Adrenal gland (tissue), 12 donors: Measurements from ENCODE around the gene AMHR2. TPM values are rescaled to one million over a fixed set of nuclear protein-coding genes. Genes with fewer than 3 reads are reported as not detected.

Experiments used
- DNase-seq, 7 donors: peaks; one replicate each; pipeline ENCODE4 v3.0.0-alpha.2; 2019 to 2020
- H3K27ac ChIP-seq, 5 donors: fragments of 200-600 bp; sonication (generic) in 4 of 5; 1 replicate in 3 of 5; 2 replicates in 2 of 5; pipeline versions ENCODE4 v1.5.1 to v1.8.0; 2016 to 2020; ENCODE audit warnings: mild to moderate bottlenecking in 1 of 5
- H3K27me3 ChIP-seq: fragments of 200-600 bp; 2 replicates; pipeline ENCODE4 v1.8.0; 2021
- H3K36me3 ChIP-seq, 2 donors: fragments of 200-600 bp; replicated peaks in 1 of 2; 1 replicate in 1 of 2; 2 replicates in 1 of 2; pipeline versions ENCODE4 v1.5.1 to v1.8.0; 2018 to 2022
- H3K4me1 ChIP-seq, 2 donors: fragments of 200-600 bp; replicated peaks in 1 of 2; 1 replicate in 1 of 2; 2 replicates in 1 of 2; pipeline versions ENCODE4 v1.5.1 to v1.8.0; 2018 to 2021
- H3K4me3 ChIP-seq, 4 donors: fragments of 200-600 bp; sonication (generic) in 3 of 4; one replicate each; pipeline ENCODE4 v1.5.1; 2016 to 2018
- H3K9me3 ChIP-seq, 3 donors: fragments of 200-600 bp; sonication (generic) in 1 of 3; replicated peaks in 1 of 3; 1 replicate in 2 of 3; 2 replicates in 1 of 3; pipeline versions ENCODE4 v1.5.1 to v1.8.0; 2016 to 2021
- CTCF ChIP-seq, 6 experiments: fragments of 450-650 bp in 4 of 6; fragments of 200-600 bp in 2 of 6; sonication (generic) in 1 of 6; IDR thresholded peaks; 1 replicate in 5 of 6; 2 replicates in 1 of 6; pipeline versions ENCODE4 v1.5.1 to v1.8.0; 2016 to 2021; ENCODE audit warnings: antibody characterized with exemption in 6 of 6, mild to moderate bottlenecking in 2 of 6, moderate library complexity in 1 of 6
- POLR2A ChIP-seq, 2 donors: fragments of 450-650 bp; IDR thresholded peaks; one replicate each; pipeline ENCODE4 v1.6.1; 2017; ENCODE audit warnings: antibody characterized with exemption in 2 of 2, mild to moderate bottlenecking in 2 of 2, moderate library complexity in 1 of 2
- WGBS, 4 donors: extraction: QIAGEN DNeasy Blood & Tissue Kit in 2 of 4; methylation state at CpG; one replicate each; pipeline versions ENCODE4 v1.1.5 to v1.1.7; 2013 to 2017; 5-methylcytosine and 5-hydroxymethylcytosine counted together
- intact Hi-C, 2 donors: fragments of 100-400 bp; cut with DNase I; formaldehyde crosslinking; loops; one replicate each; pipeline versions ENCODE4 v1.14.1 to v1.15.0; 2022 to 2023
- polyA plus RNA-seq, 3 donors: library from polyadenylated mRNA; stranded (reverse); fragments of 200-250 nt in 2 of 3; fragments of 350-450 nt in 1 of 3; fragmentation: Illumina TruSeq in 1 of 3; extraction: RNeasy Lipid Tissue Mini Kit (QIAGEN cat#74804) in 1 of 3; gene quantifications; one replicate each; pipeline ENCODE4 v1.2.3, GENCODE V29; 2013 to 2014
- total RNA-seq, 9 donors: library from RNA; depleted of rRNA in 4 of 9; stranded (reverse); fragments of >200 nt in 4 of 9; fragments of 120-200 nt in 1 of 9; fragmentation: NEBNext Ultra II Directional in 1 of 9; extraction: Animal tissue kit (Norgen Biotek cat#: 25700) in 1 of 9; gene quantifications; one replicate each; pipeline versions ENCODE4 v1.1.0 to v1.2.4, GENCODE V29; 2013 to 2023
- donor health status: healthy with polysubstance abuse.
- donor health status: Bipolar disorder and iron deficiency.
- donor health status: DM: yes; HTN: yes; CAD: no.
- donor health status: DM: no; HTN: no; CAD: no.
- donor health status: DM: no; HTN: no; CAD: no.
- donor health status: DM: yes; HTN: yes; CAD: no.

AMHR2 gene
- total and polyA plus RNA-seq, 12 donors: 19.8 to 106 (median 68.3) TPM

GRCh38 chr12:53453953-53454640 lies 30.4 kb downstream of the AMHR2 start:
- peak overlapping the region in 1 of 4 donors; percentile 92 for H3K4me3 ChIP-seq
- TF ChIP-seq CTCF (IDR thresholded peaks at IDR 0.05): no peak
- TF ChIP-seq POLR2A (IDR thresholded peaks at IDR 0.05): no peak
- no peaks in the 10 kb centered on the region for H3K9me3 ChIP-seq
- H3K27me3 ChIP-seq: no peaks in the 10 kb centered on the region
- DNase-seq: no peak
- WGBS, 4 donors: 18 to 23% (median 20%) methylated on average over 6 of the region's 6 CpGs
- peaks cover 0 to 52% of the 10 kb centered on the region in 2 donors for H3K36me3 ChIP-seq
- peaks cover 11 to 28% of the 10 kb centered on the region in 2 donors for H3K4me1 ChIP-seq
- intact Hi-C loops: loop anchor here in 1 of 2 donors (5.0 kb wide), 1 partner anchor 48 kb away; the partner anchor contains the start of gene TARBP2
- peak overlapping the region in 2 of 5 donors; percentile 68 to 95 for H3K27ac ChIP-seq

GRCh38 chr12:53454707-53455106 lies 31.1 kb downstream of the AMHR2 start:
- Histone ChIP-seq H3K9me3 (no peaks in the 10 kb centered on the region), H3K27me3 (no peaks in the 10 kb centered on the region), H3K36me3 (peaks cover 0 to 58% of the 10 kb centered on the region in 2 donors), H3K4me3 (no peak overlapping the region), H3K27ac (peak overlapping the region in 2 of 5 donors; percentile 9 to 68), H3K4me1 (peaks cover 11 to 28% of the 10 kb centered on the region in 2 donors)
- 23 to 37% (median 35%) methylated on average over 3 of the region's 3 CpGs for WGBS, 4 donors
- DNase-seq: peak in 1 of 7 donors; percentile 19
- intact Hi-C loops: loop anchor here in 1 of 2 donors (5.0 kb wide), 1 partner anchor 48 kb away; the partner anchor contains the start of gene TARBP2
- TF ChIP-seq CTCF (IDR thresholded peaks at IDR 0.05): no peak
- no peak for TF ChIP-seq POLR2A (IDR thresholded peaks at IDR 0.05)

DNA sequence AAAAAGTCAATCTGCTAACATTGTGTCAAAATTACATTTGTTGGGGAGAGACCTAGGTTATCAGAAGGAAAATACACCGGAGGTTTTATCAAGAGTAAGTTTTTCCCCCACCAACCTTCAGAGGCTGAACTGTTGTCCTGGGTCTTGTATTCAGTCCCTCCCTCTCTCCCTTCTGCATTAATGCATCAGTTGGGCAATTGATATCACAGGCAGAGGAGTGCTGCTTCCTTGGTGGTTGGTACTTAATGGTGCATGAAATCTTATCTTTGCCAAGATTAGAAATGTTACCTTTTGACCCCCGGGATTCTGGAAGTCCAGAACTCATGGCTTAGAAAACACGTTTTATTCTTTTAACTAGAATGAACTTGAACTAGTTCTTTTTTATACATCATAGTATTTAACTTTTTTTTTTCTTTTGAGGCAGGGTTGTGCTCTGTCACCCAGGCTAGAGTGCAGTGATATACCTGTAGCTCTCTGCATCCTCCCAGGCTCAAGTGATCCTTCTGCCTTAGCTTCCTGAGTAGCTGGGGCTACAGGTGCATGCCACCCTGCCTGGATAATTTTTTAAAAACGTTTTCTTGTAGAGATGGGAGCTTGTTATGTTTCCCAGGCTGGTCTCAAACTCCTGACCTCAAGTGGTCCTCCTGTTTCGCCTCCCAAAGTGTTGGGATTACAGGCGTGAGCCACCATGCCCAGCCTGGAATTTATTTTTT lies 33.2 kb downstream of the AMHR2 start:
- H3K9me3 ChIP-seq: no peaks in the 10 kb centered on the region
- 50 to 65% (median 63%) methylated on average over 6 of the region's 6 CpGs for whole genome bisulfite sequencing, 4 donors
- intact Hi-C loops: no loop called here
- H3K27me3 ChIP-seq: no peaks in the 10 kb centered on the region
- no peak overlapping the region for H3K27ac ChIP-seq
- H3K4me3 ChIP-seq: no peak overlapping the region
- peaks cover 0 to 79% of the 10 kb centered on the region in 2 donors for H3K36me3 ChIP-seq
- peaks cover 25 to 41% of the 10 kb centered on the region in 2 donors for H3K4me1 ChIP-seq
- TF ChIP-seq CTCF (IDR thresholded peaks at IDR 0.05) (no peak), POLR2A (IDR thresholded peaks at IDR 0.05) (no peak)
- DNase-seq: no peak

DNA sequence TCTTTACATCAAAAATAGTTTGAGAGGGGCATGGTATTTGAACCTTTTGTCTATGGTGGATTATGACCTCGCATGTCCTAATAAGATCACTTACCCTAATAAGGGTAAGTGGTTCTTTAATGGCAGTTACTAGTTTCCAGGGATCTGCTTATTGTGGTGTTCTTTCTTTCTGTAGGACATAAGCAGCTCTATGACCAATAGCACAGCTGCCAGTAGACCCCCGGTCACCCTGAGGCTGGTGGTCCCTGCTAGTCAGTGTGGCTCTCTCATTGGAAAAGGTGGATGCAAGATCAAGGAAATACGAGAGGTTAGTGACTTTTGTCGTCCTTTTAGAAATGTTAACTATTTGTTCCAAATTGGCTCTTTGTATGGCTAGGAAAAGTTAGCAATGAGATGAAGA lies 35.4 kb downstream of the AMHR2 start:
- no peaks in the 10 kb centered on the region for H3K27me3 ChIP-seq
- intact Hi-C loops: no loop called here
- 64 to 66% (median 65%) methylated on average over 4 of the region's 4 CpGs for WGBS, 4 donors
- H3K4me1 ChIP-seq: peaks cover 19 to 50% of the 10 kb centered on the region in 2 donors
- H3K4me3 ChIP-seq: no peak overlapping the region
- no peak for TF ChIP-seq CTCF (IDR thresholded peaks at IDR 0.05)
- TF ChIP-seq POLR2A (IDR thresholded peaks at IDR 0.05): no peak
- H3K36me3 ChIP-seq: peaks cover 0 to 100% of the 10 kb centered on the region in 2 donors
- H3K27ac ChIP-seq: no peak overlapping the region
- H3K9me3 ChIP-seq: no peaks in the 10 kb centered on the region
- DNase-seq: no peak
